ENCODE measurements around the gene NFATC1.

The NFATC1 gene

DNA sequence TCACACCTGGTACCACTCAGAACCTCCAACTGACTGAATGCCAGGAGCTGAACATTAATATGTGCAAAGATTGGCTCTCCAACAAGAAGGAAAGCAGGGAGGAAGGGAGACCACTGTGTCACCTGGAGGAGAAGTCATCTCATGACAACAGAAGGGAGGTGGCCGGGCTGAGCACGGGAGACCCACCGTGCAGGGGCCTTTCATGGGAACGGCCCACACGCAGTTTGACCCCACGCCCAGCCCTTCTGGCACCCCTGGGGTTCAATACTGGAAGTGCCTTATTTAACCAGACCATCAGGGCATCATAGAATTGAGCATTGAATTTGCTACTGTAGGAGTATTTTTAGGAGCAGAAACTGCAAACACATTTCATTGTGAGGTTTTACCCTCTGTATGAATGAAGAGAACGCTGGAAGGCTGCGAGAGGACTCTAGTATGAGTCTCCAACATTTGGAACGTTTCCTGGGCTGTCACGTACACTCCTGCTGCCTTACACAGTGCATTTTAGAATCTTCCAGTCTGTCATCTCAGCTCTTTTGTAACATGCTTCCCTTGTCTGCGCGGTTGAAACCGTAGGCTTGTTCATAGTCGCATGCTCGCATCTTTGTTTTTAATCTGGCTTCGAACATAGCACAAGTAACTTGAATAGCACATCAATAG, 132.1 kb downstream of the NFATC1 start:
- no peaks in the 10 kb centered on the region for H3K36me3 ChIP-seq (ENCODE audit: insufficient read depth, low read depth, low read length)
- H3K9me3 ChIP-seq (ENCODE audit: insufficient read depth, low read depth, low read length), result no peaks in the 10 kb centered on the region
- H3K4me3 ChIP-seq (ENCODE audit: low read length), result no peak overlapping the region
- peaks cover 17% of the 10 kb centered on the region; the same call in 1 of the 2 replicates for H3K27me3 ChIP-seq (ENCODE audit: insufficient read depth, low read length)
- H3K27ac ChIP-seq (ENCODE audit: low read length), result no peak overlapping the region
- no peak overlapping the region for H3K9ac ChIP-seq (ENCODE audit: low read depth, low read length)
- H3K4me1 ChIP-seq (ENCODE audit: insufficient read depth, low read length), result no peaks in the 10 kb centered on the region

DNA sequence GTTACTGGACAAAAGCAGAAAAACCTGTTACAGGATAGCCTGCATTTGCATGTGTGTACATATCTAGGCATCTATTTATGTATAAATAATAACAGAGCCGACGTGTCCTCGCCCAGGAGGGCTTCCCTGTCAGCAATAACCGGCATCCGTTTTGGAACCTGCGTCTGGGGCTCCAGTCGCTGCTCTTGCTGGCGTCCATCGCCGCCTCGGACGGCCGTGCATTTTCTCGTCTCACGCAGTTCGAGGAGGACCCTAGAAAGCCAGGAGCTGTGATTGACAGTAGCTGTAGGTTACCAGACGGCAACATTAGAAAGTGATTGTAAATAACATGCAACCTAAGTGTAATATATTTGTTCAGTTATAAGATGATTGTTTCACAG, 132.6 kb downstream of the NFATC1 start:
- Histone ChIP-seq H3K27me3 (ENCODE audit: insufficient read depth, low read length) (peaks cover 17% of the 10 kb centered on the region; the same call in 1 of the 2 replicates), H3K9me3 (ENCODE audit: insufficient read depth, low read depth, low read length) (no peaks in the 10 kb centered on the region), H3K4me1 (ENCODE audit: insufficient read depth, low read length) (no peaks in the 10 kb centered on the region), H3K9ac (ENCODE audit: low read depth, low read length) (no peak overlapping the region), H3K27ac (ENCODE audit: low read length) (no peak overlapping the region), H3K36me3 (ENCODE audit: insufficient read depth, low read depth, low read length) (no peaks in the 10 kb centered on the region), H3K4me3 (ENCODE audit: low read length) (no peak overlapping the region)

DNA sequence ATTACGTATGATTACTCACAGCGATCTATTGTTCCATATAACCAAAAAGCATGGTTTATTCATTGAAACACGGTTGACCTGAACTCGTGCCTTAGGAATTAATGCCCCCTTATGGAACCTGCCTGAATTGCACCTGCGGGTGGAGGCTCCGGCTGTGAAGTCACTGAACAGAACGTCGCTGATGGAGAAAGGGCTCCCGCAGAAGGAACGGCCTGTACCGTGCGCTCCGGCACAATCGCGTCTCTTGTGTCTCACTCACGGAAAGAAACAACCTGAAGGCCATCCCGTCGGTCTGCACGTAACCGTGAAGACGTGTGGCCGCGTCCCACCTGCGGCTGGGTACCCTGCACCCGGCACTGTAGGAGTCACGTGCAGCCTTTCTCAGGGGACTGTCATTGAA, 133.1 kb downstream of the NFATC1 start:
- Histone ChIP-seq H3K27me3 (ENCODE audit: insufficient read depth, low read length) (peaks cover 17% of the 10 kb centered on the region; the same call in 1 of the 2 replicates), H3K27ac (ENCODE audit: low read length) (no peak overlapping the region), H3K4me3 (ENCODE audit: low read length) (no peak overlapping the region), H3K4me1 (ENCODE audit: insufficient read depth, low read length) (no peaks in the 10 kb centered on the region), H3K9me3 (ENCODE audit: insufficient read depth, low read depth, low read length) (no peaks in the 10 kb centered on the region), H3K9ac (ENCODE audit: low read depth, low read length) (no peak overlapping the region), H3K36me3 (ENCODE audit: insufficient read depth, low read depth, low read length) (no peaks in the 10 kb centered on the region)

DNA sequence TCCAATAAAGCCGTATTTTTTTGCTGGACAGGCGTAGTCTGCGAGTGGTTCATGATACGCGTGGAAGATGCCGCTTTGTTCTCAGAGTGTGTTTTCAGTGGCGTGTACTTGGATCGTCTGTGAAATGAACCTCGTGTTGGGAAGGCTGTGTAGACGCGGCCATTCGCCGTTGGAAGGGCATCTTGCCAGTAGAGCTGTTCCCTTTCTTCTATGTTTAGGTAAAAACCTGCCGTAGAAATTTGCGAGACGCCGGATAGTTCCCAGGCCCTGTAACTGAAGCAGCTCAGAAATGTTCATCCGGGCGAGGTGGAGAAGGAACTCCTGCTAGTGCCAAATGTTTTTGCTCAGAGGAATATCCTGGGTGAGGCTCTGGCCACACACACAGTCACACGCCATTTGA, 133.6 kb downstream of the NFATC1 start:
- no peak overlapping the region for H3K9ac ChIP-seq (ENCODE audit: low read depth, low read length)
- no peak overlapping the region for H3K4me3 ChIP-seq (ENCODE audit: low read length)
- H3K27me3 ChIP-seq (ENCODE audit: insufficient read depth, low read length), result peaks cover 17% of the 10 kb centered on the region; the same call in 1 of the 2 replicates
- H3K27ac ChIP-seq (ENCODE audit: low read length), result no peak overlapping the region
- H3K9me3 ChIP-seq (ENCODE audit: insufficient read depth, low read depth, low read length), result no peaks in the 10 kb centered on the region
- H3K4me1 ChIP-seq (ENCODE audit: insufficient read depth, low read length), result no peaks in the 10 kb centered on the region
- no peaks in the 10 kb centered on the region for H3K36me3 ChIP-seq (ENCODE audit: insufficient read depth, low read depth, low read length)

DNA sequence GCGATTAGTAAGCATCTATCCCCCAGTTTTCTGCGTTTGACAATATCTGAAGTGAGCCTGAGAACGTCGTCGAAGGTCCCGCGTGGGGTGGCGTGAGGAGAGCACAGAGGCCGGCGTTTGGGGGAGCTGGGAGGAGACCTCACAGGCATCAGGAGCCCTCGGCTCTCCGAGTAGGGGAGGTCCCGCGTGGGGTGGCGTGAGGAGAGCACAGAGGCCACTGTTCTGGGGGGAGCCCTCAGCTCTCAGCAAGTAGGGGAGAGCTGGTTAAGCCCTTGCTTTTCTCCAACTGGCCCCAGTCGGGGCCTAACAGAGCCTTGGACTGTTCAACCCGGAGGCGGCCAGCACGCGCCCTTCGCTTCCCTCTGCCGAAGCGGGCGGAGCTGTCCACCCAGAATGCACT, 134.3 kb downstream of the NFATC1 start:
- Histone ChIP-seq H3K9me3 (ENCODE audit: insufficient read depth, low read depth, low read length) (no peaks in the 10 kb centered on the region), H3K4me3 (ENCODE audit: low read length) (no peak overlapping the region), H3K27ac (ENCODE audit: low read length) (no peak overlapping the region), H3K27me3 (ENCODE audit: insufficient read depth, low read length) (peaks cover 17% of the 10 kb centered on the region; the same call in 1 of the 2 replicates), H3K9ac (ENCODE audit: low read depth, low read length) (no peak overlapping the region), H3K4me1 (ENCODE audit: insufficient read depth, low read length) (no peaks in the 10 kb centered on the region), H3K36me3 (ENCODE audit: insufficient read depth, low read depth, low read length) (no peaks in the 10 kb centered on the region)

DNA sequence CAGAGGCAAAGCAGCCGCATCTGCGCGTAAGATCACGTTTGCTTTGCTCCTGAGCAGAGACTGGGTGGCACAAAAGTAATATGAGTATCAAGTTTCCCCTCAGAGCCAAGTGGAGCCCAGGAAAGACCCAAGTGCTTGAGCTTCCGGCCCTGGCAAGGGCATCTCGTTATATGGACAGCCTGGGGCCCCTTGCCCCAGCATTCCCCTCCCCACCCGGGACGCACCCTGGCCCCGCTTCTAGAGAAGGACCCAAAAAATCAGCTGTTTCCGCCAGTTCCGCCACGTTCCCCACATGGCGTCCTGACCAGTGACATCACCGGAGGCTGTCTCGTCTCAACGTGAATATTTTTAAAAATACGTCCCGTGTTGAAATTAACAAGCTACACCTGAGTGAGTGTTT, 135.1 kb downstream of the NFATC1 start:
- no peak overlapping the region for H3K9ac ChIP-seq (ENCODE audit: low read depth, low read length)
- H3K36me3 ChIP-seq (ENCODE audit: insufficient read depth, low read depth, low read length), result no peaks in the 10 kb centered on the region
- no peak overlapping the region for H3K4me3 ChIP-seq (ENCODE audit: low read length)
- H3K9me3 ChIP-seq (ENCODE audit: insufficient read depth, low read depth, low read length), result no peaks in the 10 kb centered on the region
- H3K4me1 ChIP-seq (ENCODE audit: insufficient read depth, low read length), result no peaks in the 10 kb centered on the region
- peaks cover 17% of the 10 kb centered on the region; the same call in 1 of the 2 replicates for H3K27me3 ChIP-seq (ENCODE audit: insufficient read depth, low read length)
- H3K27ac ChIP-seq (ENCODE audit: low read length), result no peak overlapping the region

DNA sequence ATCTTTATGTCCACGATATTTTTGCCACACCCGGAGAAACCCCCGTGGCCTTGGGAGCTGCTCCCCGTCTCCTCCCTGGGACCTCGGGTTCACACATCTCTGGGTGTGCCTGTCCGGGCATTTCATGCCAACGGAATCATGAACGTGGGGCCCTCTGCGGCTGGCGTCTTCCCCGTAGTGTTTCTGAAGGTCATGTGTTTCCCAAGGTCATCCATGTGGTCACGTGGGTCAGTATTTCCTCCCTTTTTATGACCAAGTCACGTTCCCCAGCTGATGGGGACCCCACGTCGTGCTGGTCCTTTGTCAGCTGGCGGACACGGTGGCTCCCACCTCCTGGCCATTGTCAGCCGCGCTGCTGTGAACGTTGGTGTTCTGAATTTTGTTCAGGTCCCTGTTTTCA, 135.7 kb downstream of the NFATC1 start:
- Histone ChIP-seq H3K27ac (ENCODE audit: low read length) (no peak overlapping the region), H3K4me1 (ENCODE audit: insufficient read depth, low read length) (no peaks in the 10 kb centered on the region), H3K9ac (ENCODE audit: low read depth, low read length) (no peak overlapping the region), H3K9me3 (ENCODE audit: insufficient read depth, low read depth, low read length) (no peaks in the 10 kb centered on the region), H3K4me3 (ENCODE audit: low read length) (no peak overlapping the region), H3K36me3 (ENCODE audit: insufficient read depth, low read depth, low read length) (no peaks in the 10 kb centered on the region), H3K27me3 (ENCODE audit: insufficient read depth, low read length) (peaks cover 17% of the 10 kb centered on the region; the same call in 1 of the 2 replicates)

DNA sequence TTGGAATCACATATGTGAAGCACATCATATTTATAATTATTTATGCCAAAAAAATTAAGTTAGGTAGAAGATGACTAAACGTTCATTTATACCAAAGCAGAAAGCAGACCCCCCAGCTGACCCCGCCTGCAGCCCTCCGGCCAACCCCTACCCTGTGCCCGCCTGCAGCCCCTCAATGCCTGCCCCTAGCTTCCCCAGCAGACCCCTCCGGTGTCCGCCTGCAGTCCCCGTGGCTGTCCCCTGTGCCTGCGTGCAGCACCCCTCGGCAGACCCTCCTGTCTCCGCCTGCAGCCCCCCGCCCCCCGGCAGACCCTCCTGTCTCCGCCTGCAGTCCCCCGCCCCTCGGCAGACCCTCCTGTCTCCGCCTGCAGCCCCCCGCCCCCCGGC, 136.2 kb downstream of the NFATC1 start:
- Histone ChIP-seq H3K9me3 (ENCODE audit: insufficient read depth, low read depth, low read length) (no peaks in the 10 kb centered on the region), H3K4me1 (ENCODE audit: insufficient read depth, low read length) (no peaks in the 10 kb centered on the region), H3K27ac (ENCODE audit: low read length) (no peak overlapping the region), H3K9ac (ENCODE audit: low read depth, low read length) (no peak overlapping the region), H3K4me3 (ENCODE audit: low read length) (no peak overlapping the region), H3K27me3 (ENCODE audit: insufficient read depth, low read length) (peaks cover 17% of the 10 kb centered on the region; the same call in 1 of the 2 replicates), H3K36me3 (ENCODE audit: insufficient read depth, low read depth, low read length) (no peaks in the 10 kb centered on the region)

DNA sequence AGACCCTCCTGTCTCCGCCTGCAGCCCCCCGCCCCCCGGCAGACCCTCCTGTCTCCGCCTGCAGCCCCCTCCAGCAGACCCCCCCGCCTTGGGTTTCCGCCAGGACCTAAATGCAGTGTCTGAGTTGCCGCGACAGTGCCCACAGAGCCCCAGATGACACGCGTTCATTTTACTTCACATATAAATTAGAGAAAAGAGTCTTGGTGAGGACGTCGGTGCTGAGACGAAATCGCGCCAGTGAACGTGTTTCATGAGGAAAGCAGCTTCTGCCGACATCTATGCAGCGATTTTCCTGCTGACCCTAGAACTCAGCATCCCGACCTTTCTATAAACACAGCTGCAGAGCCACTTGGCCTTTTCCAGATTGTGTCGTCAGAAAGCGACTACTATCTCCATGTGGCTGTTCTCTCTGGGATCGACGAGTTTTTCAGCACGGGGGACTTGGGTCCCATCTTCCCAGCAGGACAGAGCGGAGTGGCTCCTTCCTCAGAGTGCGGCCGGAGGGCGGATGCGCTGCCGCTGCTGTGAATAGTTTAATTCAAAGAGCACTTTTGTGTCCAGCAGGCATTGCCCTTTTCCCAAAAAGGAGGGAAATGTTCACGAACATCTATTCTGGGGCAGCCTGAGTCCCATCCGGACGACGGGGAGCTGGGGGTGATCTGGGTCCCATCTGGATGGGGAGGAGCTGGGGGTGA, 136.7 kb downstream of the NFATC1 start:
- Histone ChIP-seq H3K9me3 (ENCODE audit: insufficient read depth, low read depth, low read length) (peaks cover under 1% of the 10 kb centered on the region), H3K36me3 (ENCODE audit: insufficient read depth, low read depth, low read length) (no peaks in the 10 kb centered on the region), H3K9ac (ENCODE audit: low read depth, low read length) (no peak overlapping the region), H3K4me3 (ENCODE audit: low read length) (no peak overlapping the region), H3K27ac (ENCODE audit: low read length) (no peak overlapping the region), H3K27me3 (ENCODE audit: insufficient read depth, low read length) (peaks cover 17% of the 10 kb centered on the region; the same call in 1 of the 2 replicates), H3K4me1 (ENCODE audit: insufficient read depth, low read length) (no peaks in the 10 kb centered on the region)

DNA sequence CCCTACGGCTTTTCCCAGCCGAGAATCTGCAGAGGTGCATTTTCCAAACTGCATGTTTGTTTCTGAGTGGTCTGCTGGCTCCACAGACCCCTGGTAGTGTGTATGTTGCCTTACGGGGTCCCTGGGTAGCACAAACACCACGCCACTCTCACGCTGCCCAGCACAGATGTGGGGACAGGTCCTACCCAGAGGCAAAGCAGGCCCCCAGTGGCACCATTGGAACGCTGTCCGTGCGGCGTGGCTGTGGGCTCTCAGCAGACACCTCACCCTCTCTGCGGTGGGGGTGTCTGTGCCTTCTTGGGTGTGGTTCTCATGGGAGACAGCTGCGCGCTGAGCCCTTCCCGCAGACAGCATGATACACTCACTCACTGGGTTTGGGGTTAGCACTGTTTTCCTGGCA, 137.4 kb downstream of the NFATC1 start:
- peaks cover 17% of the 10 kb centered on the region; the same call in 1 of the 2 replicates for H3K27me3 ChIP-seq (ENCODE audit: insufficient read depth, low read length)
- no peaks in the 10 kb centered on the region for H3K36me3 ChIP-seq (ENCODE audit: insufficient read depth, low read depth, low read length)
- no peak overlapping the region for H3K9ac ChIP-seq (ENCODE audit: low read depth, low read length)
- H3K4me1 ChIP-seq (ENCODE audit: insufficient read depth, low read length), result no peaks in the 10 kb centered on the region
- peaks cover 8% of the 10 kb centered on the region for H3K9me3 ChIP-seq (ENCODE audit: insufficient read depth, low read depth, low read length)
- no peak overlapping the region for H3K27ac ChIP-seq (ENCODE audit: low read length)
- H3K4me3 ChIP-seq (ENCODE audit: low read length), result no peak overlapping the region

DNA sequence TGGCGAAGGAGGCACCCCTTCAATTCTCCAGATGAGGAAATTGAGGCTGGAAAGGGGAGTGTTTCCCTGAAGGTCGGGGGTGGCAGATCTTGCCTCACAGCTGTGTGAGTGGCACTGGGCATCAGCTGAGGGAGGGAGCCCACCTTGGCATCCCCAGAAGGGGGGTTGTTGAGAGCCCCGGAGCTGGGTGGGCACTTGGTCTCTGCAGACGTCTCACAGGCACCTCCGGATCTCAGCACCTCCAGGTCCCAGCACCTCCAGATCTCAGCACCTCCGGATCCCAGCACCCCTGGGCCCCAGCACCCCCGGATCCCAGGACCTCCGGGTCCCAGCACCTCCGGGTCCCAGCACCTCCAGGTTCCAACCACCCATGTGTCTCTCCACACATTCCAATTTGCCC, 137.9 kb downstream of the NFATC1 start:
- H3K9ac ChIP-seq (ENCODE audit: low read depth, low read length), result no peak overlapping the region
- peaks cover 17% of the 10 kb centered on the region; the same call in 1 of the 2 replicates for H3K27me3 ChIP-seq (ENCODE audit: insufficient read depth, low read length)

DNA sequence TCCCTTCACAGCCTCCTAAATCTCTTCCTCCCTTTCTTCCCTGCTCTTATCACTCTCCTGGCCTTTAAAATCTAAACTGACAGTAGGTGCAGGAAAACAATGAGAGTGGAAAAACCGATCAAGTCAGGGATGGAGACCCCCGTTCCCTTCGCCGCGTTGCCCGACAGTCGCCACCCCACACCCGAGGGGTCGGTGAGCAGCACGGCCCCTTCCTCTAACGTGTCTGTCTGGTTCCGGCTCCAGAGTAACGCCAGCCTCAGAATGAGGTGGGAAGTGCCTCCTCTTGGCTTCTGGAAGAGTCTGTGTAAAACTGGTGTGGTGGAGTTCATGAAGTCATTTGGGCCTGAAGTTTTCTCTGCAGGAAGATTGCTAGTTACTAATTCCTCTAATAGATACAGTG, 138.6 kb downstream of the NFATC1 start:
- Histone ChIP-seq H3K36me3 (ENCODE audit: insufficient read depth, low read depth, low read length) (no peaks in the 10 kb centered on the region), H3K27ac (ENCODE audit: low read length) (no peak overlapping the region), H3K4me3 (ENCODE audit: low read length) (no peak overlapping the region), H3K4me1 (ENCODE audit: insufficient read depth, low read length) (no peaks in the 10 kb centered on the region), H3K9me3 (ENCODE audit: insufficient read depth, low read depth, low read length) (peaks cover 12% of the 10 kb centered on the region), H3K9ac (ENCODE audit: low read depth, low read length) (no peak overlapping the region), H3K27me3 (ENCODE audit: insufficient read depth, low read length) (peaks cover 12% of the 10 kb centered on the region; the same call in 1 of the 2 replicates)

More for the DNA sequence above, 137.9 kb downstream of the NFATC1 start:
- no peaks in the 10 kb centered on the region for H3K36me3 ChIP-seq (ENCODE audit: insufficient read depth, low read depth, low read length)
- H3K9me3 ChIP-seq (ENCODE audit: insufficient read depth, low read depth, low read length), result peaks cover 12% of the 10 kb centered on the region
- H3K27ac ChIP-seq (ENCODE audit: low read length), result no peak overlapping the region
- no peaks in the 10 kb centered on the region for H3K4me1 ChIP-seq (ENCODE audit: insufficient read depth, low read length)
- no peak overlapping the region for H3K4me3 ChIP-seq (ENCODE audit: low read length)
